Tibial nerve (tissue), 4 donors: ENCODE results near the gene ZNF45.

Experiments
- CTCF ChIP-seq, 5 experiments: fragments of 200-600 bp in 3 of 5; fragments of 450-650 bp in 2 of 5; sonication (generic) in 3 of 5; IDR thresholded peaks; one replicate each; pipeline ENCODE4 v1.5.1; 2016 to 2019; ENCODE audit warnings: antibody characterized with exemption in 5 of 5, mild to moderate bottlenecking in 3 of 5, moderate library complexity in 2 of 5
- EP300 ChIP-seq, 2 donors: sonication (generic); formaldehyde crosslinking; IDR thresholded peaks; one replicate each; pipeline ENCODE4 v1.6.1; 2017; ENCODE audit warnings: antibody characterized with exemption in 2 of 2, mild to moderate bottlenecking in 1 of 2
- POLR2A ChIP-seq, 2 donors: fragments of 450-650 bp; IDR thresholded peaks; one replicate each; pipeline ENCODE4 v1.6.1; 2017; ENCODE audit warnings: antibody characterized with exemption in 2 of 2, mild to moderate bottlenecking in 2 of 2, moderate library complexity in 2 of 2

GRCh38 chr19:43883864-43884263 is 51.2 kb downstream of the ZNF45 start, which contains the start of gene ZNF404:
- TF ChIP-seq CTCF (IDR thresholded peaks at IDR 0.05) = no peak
- no peak for TF ChIP-seq POLR2A (IDR thresholded peaks at IDR 0.05)
- TF ChIP-seq EP300 (IDR thresholded peaks at IDR 0.05) = no peak
